HEK293 (cell line): ENCODE measurements around the gene INPP5D.

Source experiments
- CTCF ChIA-PET: fragments of 350-600 bp; formaldehyde crosslinking; extraction: SDS; loops from one replicate; lab custom pipeline; 2021; ENCODE audit warnings: antibody characterized with exemption; lab: Yijun Ruan, JAX
- POLR2A ChIA-PET: fragments of 300-600 bp; formaldehyde crosslinking; extraction: SDS; loops from one replicate; lab custom pipeline; 2020; ENCODE audit warnings: antibody characterized with exemption, inconsistent platforms; lab: Yijun Ruan, JAX
- H3K27ac ChIP-seq: fragments of 200-500 bp; sonication (Bioruptor generic); 2 replicates; pipeline ENCODE4 v1.5.1; 2014; ENCODE audit warnings: low read depth, low read length, control low read depth, inconsistent platforms; ENCODE audit errors: extremely low read depth
- H3K36me3 ChIP-seq, 2 experiments: fragments of 200-500 bp in 1 of 2; sonication (Bioruptor generic) in 1 of 2; 1 replicate in 1 of 2; 2 replicates in 1 of 2; pipeline ENCODE4 v1.5.1; 2014 to 2017; ENCODE audit warnings: inconsistent platforms in 2 of 2, low read length in 2 of 2; ENCODE audit not compliant: control insufficient read depth in 2 of 2, insufficient read depth in 1 of 2
- H3K4me1 ChIP-seq: fragments of 200-500 bp; sonication (Bioruptor generic); 2 replicates; pipeline ENCODE4 v1.5.1; 2014; ENCODE audit warnings: mild to moderate bottlenecking, low read length, inconsistent platforms; ENCODE audit not compliant: control insufficient read depth, insufficient read depth
- H3K4me3 ChIP-seq: 2 replicates; pipeline ENCODE4 v1.5.1; 2011; ENCODE audit warnings: low read depth, mild to moderate bottlenecking, control low read depth, low read length, moderate library complexity
- H3K9me3 ChIP-seq: fragments of 200-500 bp; sonication (Bioruptor generic); 2 replicates; pipeline ENCODE4 v1.5.1; 2014; ENCODE audit warnings: low read depth, low read length, inconsistent platforms; ENCODE audit not compliant: control insufficient read depth, insufficient read depth
- GLI4 ChIP-seq: fragments of 450-650 bp; formaldehyde crosslinking; IDR thresholded peaks from 2 replicates; pipeline ENCODE4 v1.5.1; 2016; ENCODE audit warnings: missing biosample characterization, missing genetic modification characterization
- OVOL3 ChIP-seq: fragments of 450-650 bp; formaldehyde crosslinking; IDR thresholded peaks from 2 replicates; pipeline ENCODE4 v1.5.1; 2016; ENCODE audit warnings: missing biosample characterization, missing genetic modification characterization
- SALL2 ChIP-seq: fragments of 450-650 bp; formaldehyde crosslinking; IDR thresholded peaks from 2 replicates; pipeline ENCODE4 v1.5.0; 2017; ENCODE audit warnings: missing biosample characterization, mild to moderate bottlenecking, missing genetic modification characterization, borderline replicate concordance
- TCF7L2 ChIP-seq: IDR thresholded peaks from 2 replicates; pipeline ENCODE4 v1.6.1; 2011; ENCODE audit warnings: low read depth, mild to moderate bottlenecking, inconsistent platforms, low read length, moderate library complexity, borderline replicate concordance
- WT1 ChIP-seq: fragments of 450-650 bp; formaldehyde crosslinking; IDR thresholded peaks from 2 replicates; pipeline ENCODE4 v1.5.1; 2016; ENCODE audit warnings: missing biosample characterization, missing genetic modification characterization
- ZBTB1 ChIP-seq: fragments of 450-650 bp; formaldehyde crosslinking; IDR thresholded peaks from 2 replicates; pipeline ENCODE4 v1.5.1; 2016; ENCODE audit warnings: missing biosample characterization, missing genetic modification characterization
- ZBTB49 ChIP-seq: fragments of 450-650 bp; formaldehyde crosslinking; IDR thresholded peaks from 2 replicates; pipeline ENCODE4 v1.5.1; 2016; ENCODE audit warnings: missing biosample characterization, missing genetic modification characterization, low read depth
- ZNF140 ChIP-seq: fragments of 450-650 bp; formaldehyde crosslinking; IDR thresholded peaks from 2 replicates; pipeline ENCODE4 v1.5.1; 2016; ENCODE audit warnings: missing biosample characterization, missing genetic modification characterization
- ZNF155 ChIP-seq: fragments of 450-650 bp; formaldehyde crosslinking; IDR thresholded peaks from 2 replicates; pipeline ENCODE4 v1.5.1; 2016; ENCODE audit warnings: missing biosample characterization, missing genetic modification characterization
- ZNF2 ChIP-seq: fragments of 450-650 bp; formaldehyde crosslinking; IDR thresholded peaks from 2 replicates; pipeline ENCODE4 v1.5.1; 2016; ENCODE audit warnings: missing biosample characterization, missing genetic modification characterization
- ZNF350 ChIP-seq: fragments of 450-650 bp; formaldehyde crosslinking; IDR thresholded peaks from 2 replicates; pipeline ENCODE4 v1.5.0; 2017; ENCODE audit warnings: missing biosample characterization, mild to moderate bottlenecking, missing genetic modification characterization
- ZNF37A ChIP-seq: fragments of 450-650 bp; IDR thresholded peaks from 2 replicates; pipeline ENCODE4 v1.5.1; 2018; ENCODE audit warnings: missing biosample characterization, missing genetic modification characterization
- ZNF391 ChIP-seq: fragments of 450-650 bp; formaldehyde crosslinking; IDR thresholded peaks from 2 replicates; pipeline ENCODE4 v1.5.1; 2016; ENCODE audit warnings: low read depth, missing biosample characterization, missing genetic modification characterization, borderline replicate concordance
- ZNF423 ChIP-seq: fragments of 450-650 bp; formaldehyde crosslinking; IDR thresholded peaks from 2 replicates; pipeline ENCODE4 v1.5.1; 2016; ENCODE audit warnings: missing biosample characterization, missing genetic modification characterization
- ZNF555 ChIP-seq: fragments of 450-650 bp; formaldehyde crosslinking; conservative IDR thresholded peaks from 2 replicates; pipeline ENCODE4 v1.5.1; 2017; ENCODE audit warnings: missing biosample characterization, mild to moderate bottlenecking, missing genetic modification characterization, inconsistent platforms
- ZNF558 ChIP-seq: fragments of 450-650 bp; formaldehyde crosslinking; IDR thresholded peaks from 2 replicates; pipeline ENCODE4 v1.5.1; 2016; ENCODE audit warnings: missing biosample characterization, missing genetic modification characterization
- ZNF626 ChIP-seq: fragments of 450-650 bp; sonication (Bioruptor Pico); formaldehyde crosslinking; IDR thresholded peaks from 2 replicates; pipeline ENCODE4 v1.5.1; 2018; ENCODE audit warnings: missing biosample characterization, missing genetic modification characterization, inconsistent platforms
- ZNF776 ChIP-seq: fragments of 450-650 bp; formaldehyde crosslinking; IDR thresholded peaks from 2 replicates; pipeline ENCODE4 v1.5.0; 2017; ENCODE audit warnings: missing biosample characterization, missing genetic modification characterization, borderline replicate concordance
- ZSCAN30 ChIP-seq: fragments of 450-650 bp; IDR thresholded peaks from 2 replicates; pipeline ENCODE4 v1.5.1; 2018; ENCODE audit warnings: missing biosample characterization, mild to moderate bottlenecking, missing genetic modification characterization, moderate library complexity
- TF ChIP-seq, protein P1 (sequence below): fragments of 450-650 bp; formaldehyde crosslinking; IDR thresholded peaks from 2 replicates; pipeline ENCODE4 v1.5.1; 2017; ENCODE audit warnings: missing biosample characterization, missing genetic modification characterization
- TF ChIP-seq, protein P2 (sequence below): fragments of 450-650 bp; formaldehyde crosslinking; IDR thresholded peaks from 2 replicates; pipeline ENCODE4 v1.5.1; 2016; ENCODE audit warnings: missing biosample characterization, missing genetic modification characterization
- TF ChIP-seq, protein P3 (sequence below): fragments of 450-650 bp; formaldehyde crosslinking; IDR thresholded peaks from 2 replicates; pipeline ENCODE4 v1.5.1; 2016; ENCODE audit warnings: missing biosample characterization, missing genetic modification characterization
- TF ChIP-seq, protein P4 (sequence below): fragments of 450-650 bp; formaldehyde crosslinking; IDR thresholded peaks from 2 replicates; pipeline ENCODE4 v1.5.1; 2016; ENCODE audit warnings: missing biosample characterization, missing genetic modification characterization

The INPP5D gene

DNA sequence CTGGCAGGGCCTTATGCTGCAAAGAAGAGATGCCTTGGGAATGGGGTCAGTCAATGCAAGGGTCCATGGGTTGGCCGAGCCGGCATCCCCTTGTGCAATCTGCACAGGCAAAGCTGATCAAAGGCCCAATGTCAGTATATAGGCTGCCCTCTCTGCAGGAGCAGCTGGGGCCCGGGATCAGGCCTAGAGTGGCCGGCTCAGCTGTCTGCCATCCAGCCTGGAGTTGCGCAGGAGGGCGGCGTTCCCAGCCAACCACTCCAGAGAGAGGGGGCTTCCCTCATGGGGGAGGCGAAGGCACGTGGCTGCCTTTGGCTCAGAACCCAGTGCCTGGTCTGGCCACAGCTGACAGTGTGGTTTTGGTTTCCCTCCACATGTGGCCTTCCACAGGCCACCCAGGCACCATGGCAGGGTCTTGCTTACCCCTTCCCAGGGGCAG lies 3.9 kb downstream of the INPP5D start:
- H3K36me3 ChIP-seq: no peaks in the 10 kb centered on the region
- TF ChIP-seq ZNF2 (tag by site-specific recombination): no peak
- no peak for TF ChIP-seq ZNF776 (tag by site-specific recombination)
- TF ChIP-seq, protein P1, sequence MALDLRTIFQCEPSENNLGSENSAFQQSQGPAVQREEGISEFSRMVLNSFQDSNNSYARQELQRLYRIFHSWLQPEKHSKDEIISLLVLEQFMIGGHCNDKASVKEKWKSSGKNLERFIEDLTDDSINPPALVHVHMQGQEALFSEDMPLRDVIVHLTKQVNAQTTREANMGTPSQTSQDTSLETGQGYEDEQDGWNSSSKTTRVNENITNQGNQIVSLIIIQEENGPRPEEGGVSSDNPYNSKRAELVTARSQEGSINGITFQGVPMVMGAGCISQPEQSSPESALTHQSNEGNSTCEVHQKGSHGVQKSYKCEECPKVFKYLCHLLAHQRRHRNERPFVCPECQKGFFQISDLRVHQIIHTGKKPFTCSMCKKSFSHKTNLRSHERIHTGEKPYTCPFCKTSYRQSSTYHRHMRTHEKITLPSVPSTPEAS (tag by site-specific recombination): no peak
- no peak for TF ChIP-seq WT1 (tag by site-specific recombination)
- no peak for TF ChIP-seq OVOL3 (tag by site-specific recombination)
- TF ChIP-seq ZNF558 (tag by site-specific recombination): no peak
- TF ChIP-seq ZNF140 (tag by site-specific recombination): no peak
- no peak for TF ChIP-seq ZNF155 (tag by site-specific recombination)
- TF ChIP-seq, protein P2, sequence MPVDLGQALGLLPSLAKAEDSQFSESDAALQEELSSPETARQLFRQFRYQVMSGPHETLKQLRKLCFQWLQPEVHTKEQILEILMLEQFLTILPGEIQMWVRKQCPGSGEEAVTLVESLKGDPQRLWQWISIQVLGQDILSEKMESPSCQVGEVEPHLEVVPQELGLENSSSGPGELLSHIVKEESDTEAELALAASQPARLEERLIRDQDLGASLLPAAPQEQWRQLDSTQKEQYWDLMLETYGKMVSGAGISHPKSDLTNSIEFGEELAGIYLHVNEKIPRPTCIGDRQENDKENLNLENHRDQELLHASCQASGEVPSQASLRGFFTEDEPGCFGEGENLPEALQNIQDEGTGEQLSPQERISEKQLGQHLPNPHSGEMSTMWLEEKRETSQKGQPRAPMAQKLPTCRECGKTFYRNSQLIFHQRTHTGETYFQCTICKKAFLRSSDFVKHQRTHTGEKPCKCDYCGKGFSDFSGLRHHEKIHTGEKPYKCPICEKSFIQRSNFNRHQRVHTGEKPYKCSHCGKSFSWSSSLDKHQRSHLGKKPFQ (tag by site-specific recombination): no peak
- no peak for TF ChIP-seq ZNF391 (tag by site-specific recombination)
- TF ChIP-seq, protein P3, sequence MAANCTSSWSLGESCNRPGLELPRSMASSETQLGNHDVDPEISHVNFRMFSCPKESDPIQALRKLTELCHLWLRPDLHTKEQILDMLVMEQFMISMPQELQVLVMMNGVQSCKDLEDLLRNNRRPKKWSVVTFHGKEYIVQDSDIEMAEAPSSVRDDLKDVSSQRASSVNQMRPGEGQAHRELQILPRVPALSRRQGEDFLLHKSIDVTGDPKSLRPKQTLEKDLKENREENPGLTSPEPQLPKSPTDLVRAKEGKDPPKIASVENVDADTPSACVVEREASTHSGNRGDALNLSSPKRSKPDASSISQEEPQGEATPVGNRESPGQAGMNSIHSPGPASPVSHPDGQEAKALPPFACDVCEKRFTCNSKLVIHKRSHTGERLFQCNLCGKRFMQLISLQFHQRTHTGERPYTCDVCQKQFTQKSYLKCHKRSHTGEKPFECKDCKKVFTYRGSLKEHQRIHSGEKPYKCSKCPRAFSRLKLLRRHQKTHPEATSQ (tag by site-specific recombination): no peak
- TF ChIP-seq SALL2 (tag by site-specific recombination): no peak
- no peak for TF ChIP-seq ZNF423 (tag by site-specific recombination)
- H3K9me3 ChIP-seq: no peaks in the 10 kb centered on the region
- no peaks in the 10 kb centered on the region for H3K4me1 ChIP-seq
- ChIA-PET CTCF (interaction anchor here (0.6 to 2.1 kb wide), 2 partner anchors 10 to 17 kb away, joined by 3 to 14 read pairs; no protein-coding TSS in a partner anchor), POLR2A (no interaction called here)
- no peak overlapping the region for H3K27ac ChIP-seq
- H3K4me3 ChIP-seq: no peak overlapping the region

- no peaks in the 10 kb centered on the region for H3K4me1 ChIP-seq
- H3K36me3 ChIP-seq: no peaks in the 10 kb centered on the region
- ChIA-PET POLR2A (no interaction called here), CTCF (interaction anchor here (0.5 to 2.1 kb wide), 4 partner anchors 11 to 1476 kb away, joined by 3 to 14 read pairs (median 4); no protein-coding TSS in a partner anchor)
- TF ChIP-seq ZNF350 (tag by site-specific recombination) (no peak), ZNF391 (tag by site-specific recombination) (no peak), ZSCAN30 (tag by site-specific recombination) (no peak), GLI4 (tag by site-specific recombination) (no peak), TCF7L2 (no peak), ZBTB1 (tag by site-specific recombination) (no peak), ZBTB49 (no peak), ZNF555 (tag by site-specific recombination) (no peak), ZNF626 (tag by site-specific recombination) (no peak), ZNF37A (tag by site-specific recombination) (no peak)
- TF ChIP-seq, protein P4, sequence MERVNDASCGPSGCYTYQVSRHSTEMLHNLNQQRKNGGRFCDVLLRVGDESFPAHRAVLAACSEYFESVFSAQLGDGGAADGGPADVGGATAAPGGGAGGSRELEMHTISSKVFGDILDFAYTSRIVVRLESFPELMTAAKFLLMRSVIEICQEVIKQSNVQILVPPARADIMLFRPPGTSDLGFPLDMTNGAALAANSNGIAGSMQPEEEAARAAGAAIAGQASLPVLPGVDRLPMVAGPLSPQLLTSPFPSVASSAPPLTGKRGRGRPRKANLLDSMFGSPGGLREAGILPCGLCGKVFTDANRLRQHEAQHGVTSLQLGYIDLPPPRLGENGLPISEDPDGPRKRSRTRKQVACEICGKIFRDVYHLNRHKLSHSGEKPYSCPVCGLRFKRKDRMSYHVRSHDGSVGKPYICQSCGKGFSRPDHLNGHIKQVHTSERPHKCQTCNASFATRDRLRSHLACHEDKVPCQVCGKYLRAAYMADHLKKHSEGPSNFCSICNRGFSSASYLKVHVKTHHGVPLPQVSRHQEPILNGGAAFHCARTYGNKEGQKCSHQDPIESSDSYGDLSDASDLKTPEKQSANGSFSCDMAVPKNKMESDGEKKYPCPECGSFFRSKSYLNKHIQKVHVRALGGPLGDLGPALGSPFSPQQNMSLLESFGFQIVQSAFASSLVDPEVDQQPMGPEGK: no peak
- TF ChIP-seq, protein P1 (tag by site-specific recombination): no peak
- no peaks in the 10 kb centered on the region for H3K9me3 ChIP-seq
- no peak overlapping the region for H3K27ac ChIP-seq
- no peak overlapping the region for H3K4me3 ChIP-seq
These were observed 4.5 kb downstream of the INPP5D start for GRCh38 chr2:233064530-233065199.
